ENCODE results near the gene COL18A1. TPM values are rescaled to one million over a fixed set of nuclear protein-coding genes. Genes with fewer than 3 reads are reported as not detected.

The COL18A1 gene
- total and polyA plus RNA-seq, 4 donors, result 44.9 to 308 (median 232) TPM

DNA sequence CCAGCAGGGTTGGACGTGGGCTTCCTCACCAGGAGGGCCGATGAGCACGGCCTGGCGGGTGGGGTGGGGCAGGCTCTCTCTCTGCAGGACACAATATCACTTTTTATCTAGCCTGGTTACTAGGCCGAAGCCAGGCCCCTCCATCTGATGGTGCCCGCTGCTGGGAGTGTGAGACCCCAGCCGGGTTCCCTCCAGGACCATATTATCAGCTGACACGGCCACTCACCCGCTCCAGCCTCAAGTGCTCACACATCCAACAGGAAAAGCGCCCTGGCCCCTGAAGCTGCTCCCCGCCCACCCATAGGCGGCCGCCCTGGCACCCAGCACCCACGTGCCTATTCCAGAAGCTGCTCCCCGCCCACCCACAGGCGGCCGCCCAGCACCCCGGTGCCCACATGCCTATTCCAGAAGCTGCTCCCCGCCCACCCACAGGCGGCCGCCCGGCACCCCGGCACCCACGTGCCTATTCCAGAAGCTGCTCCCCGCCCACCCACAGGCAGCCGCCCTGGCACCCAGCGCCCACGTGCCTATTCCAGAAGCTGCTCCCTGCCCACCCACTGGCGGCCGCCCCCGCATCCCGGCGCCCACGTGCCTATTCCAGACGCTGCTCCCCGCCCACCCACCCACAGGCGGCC, 132.3 kb downstream of the COL18A1 start:
- TF ChIP-seq, protein P1, sequence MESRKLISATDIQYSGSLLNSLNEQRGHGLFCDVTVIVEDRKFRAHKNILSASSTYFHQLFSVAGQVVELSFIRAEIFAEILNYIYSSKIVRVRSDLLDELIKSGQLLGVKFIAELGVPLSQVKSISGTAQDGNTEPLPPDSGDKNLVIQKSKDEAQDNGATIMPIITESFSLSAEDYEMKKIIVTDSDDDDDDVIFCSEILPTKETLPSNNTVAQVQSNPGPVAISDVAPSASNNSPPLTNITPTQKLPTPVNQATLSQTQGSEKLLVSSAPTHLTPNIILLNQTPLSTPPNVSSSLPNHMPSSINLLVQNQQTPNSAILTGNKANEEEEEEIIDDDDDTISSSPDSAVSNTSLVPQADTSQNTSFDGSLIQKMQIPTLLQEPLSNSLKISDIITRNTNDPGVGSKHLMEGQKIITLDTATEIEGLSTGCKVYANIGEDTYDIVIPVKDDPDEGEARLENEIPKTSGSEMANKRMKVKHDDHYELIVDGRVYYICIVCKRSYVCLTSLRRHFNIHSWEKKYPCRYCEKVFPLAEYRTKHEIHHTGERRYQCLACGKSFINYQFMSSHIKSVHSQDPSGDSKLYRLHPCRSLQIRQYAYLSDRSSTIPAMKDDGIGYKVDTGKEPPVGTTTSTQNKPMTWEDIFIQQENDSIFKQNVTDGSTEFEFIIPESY (IDR thresholded peaks at IDR 0.05), result no peak
- no peak for TF ChIP-seq SP1 (IDR thresholded peaks at IDR 0.05)
- TF ChIP-seq TAF1 (conservative IDR thresholded peaks at IDR 0.05), result no peak
- TF ChIP-seq, protein P2, sequence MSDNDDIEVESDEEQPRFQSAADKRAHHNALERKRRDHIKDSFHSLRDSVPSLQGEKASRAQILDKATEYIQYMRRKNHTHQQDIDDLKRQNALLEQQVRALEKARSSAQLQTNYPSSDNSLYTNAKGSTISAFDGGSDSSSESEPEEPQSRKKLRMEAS (IDR thresholded peaks at IDR 0.05), result no peak
- TF ChIP-seq NR2F2 (IDR thresholded peaks at IDR 0.05), result no peak
- no peak for TF ChIP-seq FOXA2 (IDR thresholded peaks at IDR 0.05)
- TF ChIP-seq YY1 (IDR thresholded peaks at IDR 0.05), result no peak
- no peak for TF ChIP-seq JUND (IDR thresholded peaks at IDR 0.05)
- no peak for TF ChIP-seq EGR1 (IDR thresholded peaks at IDR 0.05; ENCODE audit: low read depth in 2 of 2)
- TF ChIP-seq, protein P3, sequence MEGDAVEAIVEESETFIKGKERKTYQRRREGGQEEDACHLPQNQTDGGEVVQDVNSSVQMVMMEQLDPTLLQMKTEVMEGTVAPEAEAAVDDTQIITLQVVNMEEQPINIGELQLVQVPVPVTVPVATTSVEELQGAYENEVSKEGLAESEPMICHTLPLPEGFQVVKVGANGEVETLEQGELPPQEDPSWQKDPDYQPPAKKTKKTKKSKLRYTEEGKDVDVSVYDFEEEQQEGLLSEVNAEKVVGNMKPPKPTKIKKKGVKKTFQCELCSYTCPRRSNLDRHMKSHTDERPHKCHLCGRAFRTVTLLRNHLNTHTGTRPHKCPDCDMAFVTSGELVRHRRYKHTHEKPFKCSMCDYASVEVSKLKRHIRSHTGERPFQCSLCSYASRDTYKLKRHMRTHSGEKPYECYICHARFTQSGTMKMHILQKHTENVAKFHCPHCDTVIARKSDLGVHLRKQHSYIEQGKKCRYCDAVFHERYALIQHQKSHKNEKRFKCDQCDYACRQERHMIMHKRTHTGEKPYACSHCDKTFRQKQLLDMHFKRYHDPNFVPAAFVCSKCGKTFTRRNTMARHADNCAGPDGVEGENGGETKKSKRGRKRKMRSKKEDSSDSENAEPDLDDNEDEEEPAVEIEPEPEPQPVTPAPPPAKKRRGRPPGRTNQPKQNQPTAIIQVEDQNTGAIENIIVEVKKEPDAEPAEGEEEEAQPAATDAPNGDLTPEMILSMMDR (IDR thresholded peaks at IDR 0.05; ENCODE audit: low read depth, low read length, missing input control), result no peak
- TF ChIP-seq, protein P4, sequence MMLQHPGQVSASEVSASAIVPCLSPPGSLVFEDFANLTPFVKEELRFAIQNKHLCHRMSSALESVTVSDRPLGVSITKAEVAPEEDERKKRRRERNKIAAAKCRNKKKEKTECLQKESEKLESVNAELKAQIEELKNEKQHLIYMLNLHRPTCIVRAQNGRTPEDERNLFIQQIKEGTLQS (IDR thresholded peaks at IDR 0.05), result no peak
- TF ChIP-seq HNF4A (conservative IDR thresholded peaks at IDR 0.05), result no peak
- no peak for TF ChIP-seq RAD21 (IDR thresholded peaks at IDR 0.05)
- TF ChIP-seq HNF4G (IDR thresholded peaks at IDR 0.05), result no peak
- TF ChIP-seq RXRA (IDR thresholded peaks at IDR 0.05), result no peak
- TF ChIP-seq, protein P5, sequence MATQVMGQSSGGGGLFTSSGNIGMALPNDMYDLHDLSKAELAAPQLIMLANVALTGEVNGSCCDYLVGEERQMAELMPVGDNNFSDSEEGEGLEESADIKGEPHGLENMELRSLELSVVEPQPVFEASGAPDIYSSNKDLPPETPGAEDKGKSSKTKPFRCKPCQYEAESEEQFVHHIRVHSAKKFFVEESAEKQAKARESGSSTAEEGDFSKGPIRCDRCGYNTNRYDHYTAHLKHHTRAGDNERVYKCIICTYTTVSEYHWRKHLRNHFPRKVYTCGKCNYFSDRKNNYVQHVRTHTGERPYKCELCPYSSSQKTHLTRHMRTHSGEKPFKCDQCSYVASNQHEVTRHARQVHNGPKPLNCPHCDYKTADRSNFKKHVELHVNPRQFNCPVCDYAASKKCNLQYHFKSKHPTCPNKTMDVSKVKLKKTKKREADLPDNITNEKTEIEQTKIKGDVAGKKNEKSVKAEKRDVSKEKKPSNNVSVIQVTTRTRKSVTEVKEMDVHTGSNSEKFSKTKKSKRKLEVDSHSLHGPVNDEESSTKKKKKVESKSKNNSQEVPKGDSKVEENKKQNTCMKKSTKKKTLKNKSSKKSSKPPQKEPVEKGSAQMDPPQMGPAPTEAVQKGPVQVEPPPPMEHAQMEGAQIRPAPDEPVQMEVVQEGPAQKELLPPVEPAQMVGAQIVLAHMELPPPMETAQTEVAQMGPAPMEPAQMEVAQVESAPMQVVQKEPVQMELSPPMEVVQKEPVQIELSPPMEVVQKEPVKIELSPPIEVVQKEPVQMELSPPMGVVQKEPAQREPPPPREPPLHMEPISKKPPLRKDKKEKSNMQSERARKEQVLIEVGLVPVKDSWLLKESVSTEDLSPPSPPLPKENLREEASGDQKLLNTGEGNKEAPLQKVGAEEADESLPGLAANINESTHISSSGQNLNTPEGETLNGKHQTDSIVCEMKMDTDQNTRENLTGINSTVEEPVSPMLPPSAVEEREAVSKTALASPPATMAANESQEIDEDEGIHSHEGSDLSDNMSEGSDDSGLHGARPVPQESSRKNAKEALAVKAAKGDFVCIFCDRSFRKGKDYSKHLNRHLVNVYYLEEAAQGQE (IDR thresholded peaks at IDR 0.05), result no peak
- TF ChIP-seq FOXA1 (IDR thresholded peaks at IDR 0.05), result no peak
- no peak for TF ChIP-seq GABPA (IDR thresholded peaks at IDR 0.05 in 1 of 2, conservative IDR thresholded peaks at IDR 0.05 in 1 of 2)
- 96% methylated on average over 37 of the region's 37 CpGs for WGBS
- H3K27ac ChIP-seq (ENCODE audit: low read depth in 1 of 2, low read length in 2 of 2), result no peak overlapping the region
- DNase-seq (ENCODE audit: low spot score), result no peak
- H3K9ac ChIP-seq (ENCODE audit: low read depth in 1 of 2, low read length in 2 of 2), result no peak overlapping the region
- H3K4me1 ChIP-seq (ENCODE audit: control insufficient read depth in 4 of 4, insufficient read depth in 4 of 4, low read length in 3 of 4), result peaks cover 19 to 60% (median 35%) of the 10 kb centered on the region in 4 donors
- H3K27me3 ChIP-seq (ENCODE audit: control insufficient read depth in 4 of 4, insufficient read depth in 4 of 4, low read length in 3 of 4), result no peaks in the 10 kb centered on the region
- H3K9me3 ChIP-seq (ENCODE audit: control insufficient read depth in 4 of 4, low read length in 3 of 4), result no peaks in the 10 kb centered on the region
- no peaks in the 10 kb centered on the region for H3K36me3 ChIP-seq (ENCODE audit: control insufficient read depth in 4 of 4, insufficient read depth in 3 of 4, low read depth in 1 of 4, low read length in 3 of 4)
- no peak overlapping the region for H3K4me3 ChIP-seq (ENCODE audit: low read depth in 1 of 3, low read length in 3 of 3)

All from liver (tissue), 9 donors.